GM12878 (cell line): Measurements from ENCODE around the gene GPR171. TPM values are rescaled to one million over a fixed set of nuclear protein-coding genes. Genes with fewer than 3 reads are reported as not detected.

Experiments used
- ATAC-seq: fragments of 200-7000 bp; cut with Tn5 transposase; 3 replicates; pipeline ENCODE4 v1.9.1; 2020; ENCODE audit warnings: mild to moderate bottlenecking, moderate library complexity
- BruUV-seq: library from RNA; stranded (reverse); fragments of 400-500 nt; replicated peaks from 2 replicates; lab custom pipeline; 2021; lab: Mats Ljungman, UMichigan
- CTCF ChIA-PET: fragments of 300-600 bp; sonication (Branson Sonifier 250); formaldehyde crosslinking; extraction: SDS; loops from one replicate; lab custom pipeline; 2021; ENCODE audit warnings: inconsistent platforms; lab: Yijun Ruan, JAX
- POLR2A ChIA-PET: fragments of 350-600 bp; formaldehyde crosslinking; extraction: SDS; loops from one replicate; lab custom pipeline; 2021; ENCODE audit warnings: inconsistent platforms; lab: Charles Lee
- RAD21 ChIA-PET: fragments of 300-600 bp; sonication (Branson Sonifier 250); formaldehyde crosslinking; loops from one replicate; lab custom pipeline; 2023; ENCODE audit warnings: antibody characterized with exemption; ENCODE audit not compliant: unreplicated experiment; lab: Charles Lee
- SMC1A ChIA-PET: fragments of 300-600 bp; sonication (Branson Sonifier 250); formaldehyde crosslinking; loops from one replicate; lab custom pipeline; 2023; ENCODE audit not compliant: unreplicated experiment, uncharacterized antibody; lab: Charles Lee
- DNase-seq: peaks from one replicate; pipeline ENCODE4 v3.0.0-alpha.2; 2011; ENCODE audit warnings: low read depth, low spot score
- FAIRE-seq: peaks from 3 replicates; lab custom pipeline; 2011; peaks lifted over from hg19 to GRCh38; lab: Jason Lieb, UNC
- H2AFZ ChIP-seq: 2 replicates; pipeline ENCODE4 v1.6.0; 2011; ENCODE audit warnings: low read depth, low read length, control low read depth; ENCODE audit not compliant: control insufficient read depth
- H3K27ac ChIP-seq: 2 replicates; pipeline ENCODE4 v1.5.1; 2011; ENCODE audit warnings: control low read depth; ENCODE audit not compliant: control insufficient read depth, insufficient read depth
- H3K27me3 ChIP-seq, 2 experiments: replicated peaks in 1 of 2; 2 replicates each; pipeline versions ENCODE4 v1.6.0 to v1.6.1; 2011; ENCODE audit warnings: low read length in 1 of 2; ENCODE audit not compliant: control insufficient read depth in 2 of 2, insufficient read depth in 2 of 2
- H3K36me3 ChIP-seq, 2 experiments: 2 replicates each; pipeline ENCODE4 v1.5.1; 2011; ENCODE audit warnings: low read length in 1 of 2; ENCODE audit not compliant: control insufficient read depth in 2 of 2, insufficient read depth in 2 of 2
- H3K4me1 ChIP-seq: 2 replicates; pipeline ENCODE4 v1.6.1; 2011; ENCODE audit warnings: mild to moderate bottlenecking, low read length, moderate library complexity, mixed read lengths; ENCODE audit not compliant: control insufficient read depth, insufficient read depth
- H3K4me2 ChIP-seq: 2 replicates; pipeline ENCODE4 v1.6.0; 2011; ENCODE audit warnings: control low read depth; ENCODE audit not compliant: control insufficient read depth, insufficient read depth
- H3K4me3 ChIP-seq: fragments of 200-600 bp; sonication (generic); 2 replicates; pipeline ENCODE4 v1.5.1; 2016
- H3K79me2 ChIP-seq: 2 replicates; pipeline ENCODE4 v1.6.0; 2011; ENCODE audit warnings: low read length; ENCODE audit not compliant: control insufficient read depth, insufficient read depth
- H3K9ac ChIP-seq: 2 replicates; pipeline ENCODE4 v1.8.0; 2011; ENCODE audit warnings: low read length, control low read depth, mixed read lengths; ENCODE audit not compliant: control insufficient read depth, insufficient read depth
- H3K9me3 ChIP-seq: replicated peaks from 3 replicates; pipeline ENCODE4 v1.5.1; 2011; ENCODE audit warnings: mild to moderate bottlenecking, low read length; ENCODE audit not compliant: control insufficient read depth, insufficient read depth
- H4K20me1 ChIP-seq: 2 replicates; pipeline ENCODE4 v1.6.0; 2011; ENCODE audit not compliant: control insufficient read depth, insufficient read depth
- BRCA1 ChIP-seq: IDR thresholded peaks from 2 replicates; pipeline ENCODE4 v1.6.1; 2011; ENCODE audit warnings: low read depth, low read length, improper control_type of control experiment
- E2F8 ChIP-seq: fragments of 450-650 bp; IDR thresholded peaks from 2 replicates; pipeline ENCODE4 v1.6.1; 2018; ENCODE audit warnings: mild to moderate bottlenecking, low read depth, moderate library complexity; ENCODE audit not compliant: partially characterized antibody
- EED ChIP-seq: sonication (generic); IDR thresholded peaks from 2 replicates; pipeline ENCODE4 v1.6.1; 2016; ENCODE audit warnings: antibody characterized with exemption, low read depth
- EGR1 ChIP-seq, 2 experiments: IDR thresholded peaks; 1 replicate in 1 of 2; 2 replicates in 1 of 2; pipeline ENCODE4 v1.6.1; 2011 to 2012; ENCODE audit warnings: low read depth in 2 of 2, low read length in 2 of 2, borderline replicate concordance in 1 of 2, mild to moderate bottlenecking in 1 of 2, moderate library complexity in 1 of 2
- ELK1 ChIP-seq: IDR thresholded peaks from 2 replicates; pipeline ENCODE4 v1.6.1; 2012; ENCODE audit warnings: low read depth, low read length, improper control_type of control experiment
- IKZF2 ChIP-seq, 2 experiments: fragments of 450-650 bp; IDR thresholded peaks; 2 replicates each; pipeline ENCODE4 v1.6.1; 2017; ENCODE audit warnings: mild to moderate bottlenecking in 2 of 2, moderate library complexity in 2 of 2
- IRF4 ChIP-seq: IDR thresholded peaks from 2 replicates; pipeline ENCODE4 v1.6.1; 2011; ENCODE audit warnings: low read depth, low read length
- MAX ChIP-seq: IDR thresholded peaks from 2 replicates; pipeline ENCODE4 v1.6.1; 2012; ENCODE audit warnings: low read depth, low read length, improper control_type of control experiment
- NR2F1 ChIP-seq: fragments of 450-650 bp; conservative IDR thresholded peaks from 2 replicates; pipeline ENCODE4 v1.6.1; 2017; ENCODE audit warnings: mild to moderate bottlenecking
- RAD51 ChIP-seq: fragments of 450-650 bp; IDR thresholded peaks from 2 replicates; pipeline ENCODE4 v1.6.1; 2016; ENCODE audit warnings: moderate library complexity, mild to moderate bottlenecking, inconsistent platforms
- RBBP5 ChIP-seq: fragments of 200-600 bp; sonication (generic); conservative IDR thresholded peaks from 2 replicates; pipeline ENCODE4 v1.6.1; 2016
- SP1 ChIP-seq: IDR thresholded peaks from one replicate; pipeline ENCODE4 v1.6.1; 2011; ENCODE audit warnings: low read depth, low read length
- SRF ChIP-seq, 2 experiments: IDR thresholded peaks; 2 replicates each; pipeline ENCODE4 v1.6.1; 2011; ENCODE audit warnings: low read depth in 2 of 2, low read length in 2 of 2, mild to moderate bottlenecking in 1 of 2, moderate library complexity in 1 of 2
- WGBS: methylation state at CpG from one replicate; pipeline ENCODE4 v1.1.6; 2016; ENCODE audit warnings: low lambda C conversion rate; ENCODE audit not compliant: insufficient replicate concordance, insufficient coverage; ENCODE audit errors: missing lambda C conversion rate; 5-methylcytosine and 5-hydroxymethylcytosine counted together
- in situ Hi-C: fragments of 300-500 bp; cut with MboI; formaldehyde crosslinking; loops from 9 replicates; pipeline ENCODE4 v1.14.3; 2018; ENCODE audit warnings: mixed read lengths
- intact Hi-C: fragments of 100-400 bp; cut with micrococcal nuclease; formaldehyde crosslinking; loops from one replicate; pipeline ENCODE4 v1.14.2; 2022; ENCODE audit not compliant: unreplicated experiment
- polyA plus RNA-seq, 11 experiments: library from polyadenylated mRNA; depleted of rRNA in 4 of 11; unstranded in 6 of 11; stranded (reverse) in 5 of 11; fragments of >200 nt; fragmentation: Nextera tagmentation in 4 of 11; fragmentation: Illumina TruSeq in 1 of 11; extraction: Ambion mirVana in 4 of 11; extraction: Trizol in 1 of 11; gene quantifications; 1 replicate in 1 of 11; 2 replicates in 10 of 11; pipeline versions ENCODE4 v1.2.1 to v1.2.3, GENCODE V29; 2011 to 2016; ENCODE audit warnings: inconsistent platforms in 2 of 11, missing spikeins in 2 of 11, low read depth in 1 of 11
- total RNA-seq, 4 experiments: library from RNA; depleted of rRNA in 3 of 4; stranded (reverse); fragments of >200 nt in 3 of 4; fragmentation: Illumina TruSeq in 1 of 4; extraction: Trizol in 1 of 4; gene quantifications; 2 replicates each; pipeline versions ENCODE4 v1.2.1 to v1.2.3, GENCODE V29; 2013 to 2021

Gene GPR171
- total and polyA plus RNA-seq, 10 of the 15 experiments (the other 5 are each of a cell fraction or from before 2014, with no cell fraction given) = 0.05 to 0.07 TPM; not detected in 8

- ATAC-seq (no peak), FAIRE-seq (no peak), DNase-seq (no peak)
- Histone ChIP-seq H2AFZ (no peak overlapping the region), H3K27me3 (no peaks in the 10 kb centered on the region), H3K9me3 (no peaks in the 10 kb centered on the region), H3K4me1 (no peaks in the 10 kb centered on the region), H3K27ac (no peak overlapping the region), H3K9ac (no peak overlapping the region), H3K79me2 (no peaks in the 10 kb centered on the region), H3K4me2 (no peak overlapping the region), H4K20me1 (no peaks in the 10 kb centered on the region), H3K36me3 (no peaks in the 10 kb centered on the region), H3K4me3 (no peak overlapping the region)
- ChIA-PET CTCF (interaction anchor here (0.9 to 2.1 kb wide), 5 partner anchors 10 to 48 kb away, joined by 3 to 10 read pairs (median 4); no protein-coding TSS in a partner anchor), RAD21 (interaction anchor here (0.6 to 1.5 kb wide), 3 partner anchors 46 to 764 kb away, joined by 3 to 5 read pairs (median 3); no protein-coding TSS in a partner anchor), SMC1A (interaction anchor here (1.0 to 2.0 kb wide), 5 partner anchors 9 to 66 kb away, joined by 3 to 10 read pairs (median 6); no protein-coding TSS in a partner anchor), POLR2A (no interaction called here)
- WGBS = 54% methylated on average over 6 of the region's 6 CpGs
- intact Hi-C loops = no loop called here
- no TSS peak for BruUV-seq
- in situ Hi-C loops = no loop called here
- TF ChIP-seq NR2F1 = no peak
- no peak for TF ChIP-seq RBBP5
- no peak for TF ChIP-seq BRCA1
- TF ChIP-seq SRF (IDR thresholded peaks at IDR 0.05; ENCODE audit: low read depth in 2 of 2, low read length in 2 of 2) = no peak
- no peak for TF ChIP-seq EGR1 (IDR thresholded peaks at IDR 0.05; ENCODE audit: borderline replicate concordance in 1 of 2, low read depth in 2 of 2, low read length in 2 of 2)
These were observed 31.8 kb upstream of the GPR171 start for GRCh38 chr3:151234825-151235224.

GRCh38 chr3:151232991-151233390 is 30.0 kb upstream of the GPR171 start:
- Histone ChIP-seq H2AFZ (no peak overlapping the region), H3K4me3 (no peak overlapping the region), H3K27ac (no peak overlapping the region), H3K36me3 (no peaks in the 10 kb centered on the region), H3K4me1 (peaks cover 4% of the 10 kb centered on the region), H3K79me2 (no peaks in the 10 kb centered on the region), H3K9ac (no peak overlapping the region), H3K9me3 (no peaks in the 10 kb centered on the region), H3K4me2 (no peak overlapping the region), H3K27me3 (no peaks in the 10 kb centered on the region), H4K20me1 (no peaks in the 10 kb centered on the region)
- POLR2A ChIA-PET = no interaction called here
- in situ Hi-C loops = no loop called here
- CTCF ChIA-PET = interaction anchor here (0.6 to 1.0 kb wide), 4 partner anchors 58 to 87 kb away, joined by 3 read pairs; no protein-coding TSS in a partner anchor
- SMC1A ChIA-PET = interaction anchor here (1.0 to 1.2 kb wide), 4 partner anchors 46 to 70 kb away, joined by 3 to 4 read pairs (median 4); partner anchors contain the start of gene P2RY14
- ATAC-seq = no peak
- no TSS peak for BruUV-seq
- no peak for DNase-seq
- RAD21 ChIA-PET = interaction anchor here (0.6 to 1.6 kb wide), 2 partner anchors 45 to 95 kb away, joined by 3 to 6 read pairs; partner anchors contain the start of gene P2RY14
- 35% methylated on average over 4 of the region's 4 CpGs for WGBS
- FAIRE-seq = no peak
- intact Hi-C loops = no loop called here
- no peak for TF ChIP-seq MAX
- TF ChIP-seq IRF4 = no peak
- no peak for TF ChIP-seq RAD51
- TF ChIP-seq E2F8 = no peak
- TF ChIP-seq ELK1 = no peak
- no peak for TF ChIP-seq IKZF2 (IDR thresholded peaks at IDR 0.05)
- TF ChIP-seq SP1 = no peak
- no peak for TF ChIP-seq EED
